ENCODE measurements around the gene PDILT.

The PDILT gene

GRCh38 chr16:20402651-20403050, 1.9 kb downstream of the PDILT start:
- TF ChIP-seq CTCF (conservative IDR thresholded peaks at IDR 0.05; ENCODE audit: low read depth, low read length): no peak
- no peak overlapping the region for H3K4me3 ChIP-seq (ENCODE audit: low read length)
- no peak for DNase-seq (ENCODE audit: low read depth)

- H3K4me3 ChIP-seq (ENCODE audit: low read length): no peak overlapping the region
- no peak for DNase-seq (ENCODE audit: low read depth)
- TF ChIP-seq CTCF (conservative IDR thresholded peaks at IDR 0.05; ENCODE audit: low read depth, low read length): no peak
These were observed 3.0 kb downstream of the PDILT start for GRCh38 chr16:20401475-20402016.

GRCh38 chr16:20401066-20401465, 3.5 kb downstream of the PDILT start:
- no peak for DNase-seq (ENCODE audit: low read depth)
- no peak for TF ChIP-seq CTCF (conservative IDR thresholded peaks at IDR 0.05; ENCODE audit: low read depth, low read length)

GRCh38 chr16:20399185-20399584, 5.4 kb downstream of the PDILT start:
- TF ChIP-seq CTCF (conservative IDR thresholded peaks at IDR 0.05; ENCODE audit: low read depth, low read length): no peak

More at GRCh38 chr16:20401066-20401465, 3.5 kb downstream of the PDILT start:
- H3K4me3 ChIP-seq (ENCODE audit: low read length): no peak overlapping the region

GRCh38 chr16:20398603-20399002, 5.9 kb downstream of the PDILT start:
- H3K4me3 ChIP-seq (ENCODE audit: low read length): no peak overlapping the region
- TF ChIP-seq CTCF (conservative IDR thresholded peaks at IDR 0.05; ENCODE audit: low read depth, low read length): no peak
- no peak for DNase-seq (ENCODE audit: low read depth)

More at GRCh38 chr16:20399185-20399584, 5.4 kb downstream of the PDILT start:
- H3K4me3 ChIP-seq (ENCODE audit: low read length): no peak overlapping the region
- no peak for DNase-seq (ENCODE audit: low read depth)

GRCh38 chr16:20397468-20398074, 7.0 kb downstream of the PDILT start:
- no peak for TF ChIP-seq CTCF (conservative IDR thresholded peaks at IDR 0.05; ENCODE audit: low read depth, low read length)
- no peak overlapping the region for H3K4me3 ChIP-seq (ENCODE audit: low read length)
- DNase-seq (ENCODE audit: low read depth): no peak

GRCh38 chr16:20396846-20397467, 7.6 kb downstream of the PDILT start:
- H3K4me3 ChIP-seq (ENCODE audit: low read length): no peak overlapping the region
- TF ChIP-seq CTCF (conservative IDR thresholded peaks at IDR 0.05; ENCODE audit: low read depth, low read length): no peak
- DNase-seq (ENCODE audit: low read depth): no peak

All from retinal pigment epithelial cell (primary cell).